GM19328 (cell line): ENCODE results near the gene HTRA1.

Source experiments
- ATAC-seq: cut with Tn5 transposase; IDR thresholded peaks from one replicate; pipeline ENCODE4 v1.9.1; 2021; ENCODE audit warnings: mild to moderate bottlenecking, moderate library complexity; ENCODE audit not compliant: unreplicated experiment

Gene HTRA1

GRCh38 chr10:122461367-122461728, at the start of gene HTRA1:
TSS of gene HTRA1 (plus strand) at chr10:122461553. CDS start at chr10:122461653, 100 bp downstream.
- ATAC-seq: no peak

DNA sequence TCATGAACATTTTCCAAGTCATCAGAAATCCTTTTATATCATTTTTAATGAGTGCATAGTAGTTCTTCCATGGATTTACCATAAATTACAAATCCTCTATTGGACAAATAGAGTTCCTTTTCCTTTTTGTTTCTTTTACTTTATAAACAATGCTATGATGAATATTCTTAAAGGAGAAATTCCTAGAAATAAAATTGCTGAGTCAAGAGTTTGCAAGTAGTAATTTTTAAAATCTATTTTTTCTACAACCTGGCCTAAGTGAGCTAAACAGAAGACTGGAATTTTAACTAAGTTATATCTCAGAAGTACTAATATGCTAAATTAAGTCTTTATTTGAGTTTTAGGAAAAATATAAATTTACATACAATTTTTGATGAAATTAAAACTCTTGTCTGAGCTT, 48.0 kb upstream of the HTRA1 start:
- no peak for ATAC-seq

GRCh38 chr10:122417667-122418066, 43.7 kb upstream of the HTRA1 start:
- no peak for ATAC-seq

DNA sequence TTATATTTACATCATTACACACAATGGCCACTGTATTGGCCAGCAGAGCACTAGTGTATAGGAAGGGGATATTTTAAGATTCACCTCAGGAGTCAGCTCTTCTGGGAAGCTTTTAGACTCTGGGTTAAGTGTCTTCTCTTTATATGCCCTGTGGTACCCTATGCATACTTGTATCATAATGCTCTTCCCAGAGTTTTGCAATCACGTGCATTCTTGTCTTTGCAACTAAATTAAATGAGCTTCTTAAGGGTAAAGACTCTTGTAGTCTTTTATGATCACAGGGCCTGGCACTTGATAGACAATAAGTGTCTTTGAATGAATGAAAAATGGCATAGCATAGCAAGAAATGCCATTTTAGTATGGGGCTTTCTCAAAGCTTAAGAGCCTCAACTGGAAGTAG, 42.3 kb upstream of the HTRA1 start:
- no peak for ATAC-seq

GRCh38 chr10:122419876-122420623, 41.3 kb upstream of the HTRA1 start:
- no peak for ATAC-seq

GRCh38 chr10:122420624-122421007, 40.7 kb upstream of the HTRA1 start:
- ATAC-seq: no peak

- no peak for ATAC-seq
These were observed 40.2 kb upstream of the HTRA1 start for GRCh38 chr10:122421054-122421625.

- no peak for ATAC-seq
These were observed 39.6 kb upstream of the HTRA1 start for GRCh38 chr10:122421742-122422141.

- no peak for ATAC-seq
These were observed 38.9 kb upstream of the HTRA1 start for GRCh38 chr10:122422266-122422989.

DNA sequence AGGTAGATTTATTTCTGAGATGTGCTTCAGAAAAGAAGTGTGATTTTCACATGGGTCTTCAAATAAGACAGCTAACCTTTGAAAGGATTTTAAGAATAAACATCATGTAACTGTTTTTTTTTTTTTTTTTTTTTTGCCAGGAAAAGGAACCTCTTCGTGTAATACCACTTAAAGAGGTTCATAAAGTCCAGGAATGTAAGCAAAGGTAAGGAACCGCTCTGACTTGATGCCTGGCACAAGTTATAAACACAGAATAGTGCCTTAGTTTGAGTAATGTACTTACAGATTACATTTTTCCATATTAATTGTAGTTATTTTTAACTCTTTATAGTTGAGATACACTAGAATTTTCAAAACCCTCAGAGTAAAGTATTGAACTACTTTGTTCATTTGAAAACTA, 37.3 kb upstream of the HTRA1 start:
- ATAC-seq: no peak

DNA sequence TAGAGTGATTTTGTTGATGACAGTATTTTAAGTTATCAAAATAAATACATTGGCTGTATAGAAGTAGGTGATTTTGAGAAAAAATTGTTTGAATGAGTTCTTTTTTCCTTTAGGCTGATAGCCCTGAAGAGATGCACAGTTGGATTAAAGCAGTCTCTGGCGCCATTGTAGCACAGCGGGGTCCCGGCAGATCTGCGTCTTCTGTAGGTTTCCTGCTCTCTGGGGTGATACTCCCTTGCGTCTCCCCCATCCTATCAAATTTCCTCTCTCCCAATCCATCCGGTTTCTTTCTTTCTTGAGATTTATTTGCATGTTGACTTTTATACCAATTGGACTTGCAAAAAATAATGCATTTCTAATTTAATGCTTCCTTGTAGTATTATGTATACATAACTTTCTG, 34.5 kb upstream of the HTRA1 start:
- no peak for ATAC-seq

DNA sequence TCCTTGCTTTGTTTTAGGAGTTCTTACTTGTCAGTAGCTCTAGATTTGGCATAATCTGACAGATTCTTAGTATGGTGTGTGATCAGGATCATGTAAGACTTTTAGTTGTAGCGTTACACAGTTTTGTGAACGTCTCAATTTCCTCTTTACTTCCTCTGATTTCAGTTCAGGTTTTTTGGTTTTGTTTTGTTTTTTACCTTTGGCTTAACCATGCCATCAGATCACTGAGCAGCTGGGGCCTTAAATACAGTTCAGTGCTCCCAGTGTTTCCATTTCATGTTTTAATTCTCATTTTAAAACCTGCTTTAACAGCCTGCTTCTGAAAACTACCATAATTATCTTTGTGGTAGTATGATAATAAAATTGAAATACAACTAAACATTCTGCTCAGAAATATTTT, 34.1 kb upstream of the HTRA1 start:
- no peak for ATAC-seq

GRCh38 chr10:122435212-122435827, 26.0 kb upstream of the HTRA1 start:
- ATAC-seq: no peak

DNA sequence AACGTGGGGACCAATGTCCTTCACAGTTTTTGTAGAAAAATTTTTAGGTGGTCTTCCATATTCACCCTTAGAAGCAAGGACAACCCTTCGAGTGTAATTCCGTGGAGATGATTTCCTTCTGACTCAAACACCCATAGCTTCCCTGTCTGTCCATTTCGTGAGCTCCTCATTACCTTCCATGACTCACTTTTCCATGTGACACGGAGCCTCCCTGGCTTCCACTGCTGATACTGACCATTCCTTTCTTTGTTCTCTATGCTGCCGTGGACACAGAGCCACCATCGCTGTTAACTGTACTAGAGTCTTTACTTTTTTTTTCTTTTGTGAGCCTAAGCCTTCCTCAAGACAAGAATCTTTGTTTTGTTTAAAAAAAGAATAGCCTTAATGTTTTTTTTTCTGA, 19.4 kb upstream of the HTRA1 start:
- no peak for ATAC-seq

GRCh38 chr10:122445469-122445868, 15.9 kb upstream of the HTRA1 start:
- ATAC-seq: no peak

- ATAC-seq: no peak
These were observed 15.4 kb upstream of the HTRA1 start for GRCh38 chr10:122445904-122446303.

DNA sequence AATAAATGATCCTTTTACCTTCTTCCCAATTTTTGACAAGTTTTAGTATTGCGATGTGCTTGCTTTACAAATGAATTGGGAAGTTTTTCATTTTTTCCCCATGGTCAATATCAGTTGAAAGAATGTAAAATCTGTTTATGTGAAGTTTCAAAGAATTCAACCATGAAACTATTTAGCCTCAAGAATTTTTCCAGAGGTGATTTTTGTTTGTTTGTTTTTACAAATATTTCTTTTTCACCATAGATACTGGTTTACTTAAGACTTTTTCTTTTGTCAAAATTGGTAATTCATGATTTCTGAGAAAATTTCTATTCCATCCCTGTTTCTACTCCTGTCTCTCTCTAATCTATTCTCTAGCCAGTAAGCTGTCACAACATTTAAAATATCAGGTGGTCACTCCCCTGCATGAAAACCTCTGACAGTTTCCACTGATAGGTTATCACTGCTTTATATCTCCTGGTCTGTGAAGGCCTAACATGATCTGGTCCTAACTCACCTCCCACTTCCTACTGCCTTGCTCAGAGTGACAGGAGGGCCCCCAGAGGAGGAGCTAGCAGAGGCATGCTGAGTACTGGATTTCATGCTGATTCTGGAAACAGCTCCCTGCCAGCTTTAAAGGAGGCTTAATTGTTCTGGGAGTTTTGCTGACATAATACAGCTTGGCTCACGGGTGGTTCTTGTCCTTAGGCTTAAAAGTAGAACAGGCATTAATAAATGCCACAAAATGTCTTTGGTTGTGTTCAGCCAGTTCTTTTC, 14.5 kb upstream of the HTRA1 start:
- ATAC-seq: no peak

GRCh38 chr10:122448600-122448999, 12.8 kb upstream of the HTRA1 start:
- ATAC-seq: no peak

DNA sequence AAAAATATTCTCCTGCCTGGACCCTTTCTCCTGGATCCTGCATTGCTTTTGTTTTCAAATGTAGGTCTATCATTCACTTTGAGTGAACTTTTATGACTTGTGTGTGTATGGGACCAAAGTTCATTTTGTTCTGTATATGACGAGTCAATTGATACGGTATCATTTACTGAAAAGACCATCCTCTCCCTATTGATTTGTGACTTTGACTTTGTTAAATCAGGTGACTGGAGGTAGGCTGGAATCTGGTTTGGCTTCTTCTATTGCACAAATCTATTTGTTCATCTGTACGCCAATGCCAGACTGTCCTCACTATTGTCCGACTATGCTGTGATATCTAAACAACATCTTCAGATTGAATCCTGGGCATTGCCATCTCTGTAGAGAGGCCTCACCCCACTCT, 12.2 kb upstream of the HTRA1 start:
- no peak for ATAC-seq

DNA sequence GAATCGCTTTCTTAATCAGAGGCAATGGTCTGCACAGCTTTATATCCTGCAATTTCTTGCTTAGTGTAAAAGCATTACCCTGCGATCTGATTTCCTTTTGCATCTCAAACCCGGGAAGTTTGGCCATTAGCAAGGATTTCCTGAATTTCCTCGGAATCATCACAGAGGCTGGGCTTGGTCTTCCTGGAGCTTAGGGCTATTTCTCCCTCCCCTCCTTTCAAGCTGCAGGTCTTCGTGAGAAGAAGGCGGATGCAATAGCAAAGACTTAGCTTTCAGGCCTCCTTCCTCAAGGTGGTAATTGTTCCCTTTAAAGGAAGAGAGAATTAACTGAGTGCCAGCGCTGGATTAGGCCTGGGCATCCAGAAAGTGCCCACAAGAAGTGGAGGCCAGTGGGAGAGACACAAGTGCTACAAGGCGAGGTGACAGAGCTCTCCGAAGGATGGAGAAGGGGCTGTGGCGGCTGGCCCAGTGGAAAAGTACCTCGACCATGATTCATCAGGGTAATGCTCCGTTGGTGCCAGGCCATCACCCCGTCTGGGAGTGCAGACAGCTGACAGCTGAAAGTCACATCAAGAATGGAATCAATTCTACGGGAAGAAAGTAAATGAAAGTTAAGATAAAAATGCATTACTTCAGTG, 10.9 kb upstream of the HTRA1 start:
- ATAC-seq: no peak

DNA sequence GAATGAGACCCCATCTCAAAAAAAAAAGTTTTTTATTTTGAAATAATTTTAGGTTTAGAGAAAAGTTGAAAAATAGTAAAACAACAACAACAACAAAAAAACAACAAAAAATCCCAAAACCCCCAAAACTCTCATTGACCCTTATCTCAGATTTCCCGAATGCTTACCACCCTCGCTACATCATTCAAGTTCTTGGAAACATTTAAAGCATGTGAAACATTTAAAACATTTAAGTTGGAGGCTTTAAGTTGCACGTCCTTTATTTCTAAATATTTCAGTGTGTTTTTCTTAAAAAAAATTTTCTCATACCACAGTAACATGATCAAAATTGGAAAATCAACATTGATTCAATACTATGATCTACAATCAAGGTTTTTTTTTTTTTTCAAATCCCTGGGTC, 7.3 kb upstream of the HTRA1 start:
- no peak for ATAC-seq
